Heart right ventricle (tissue), 16 donors: Measurements from ENCODE around the gene SCYGR7. TPM values are rescaled to one million over a fixed set of nuclear protein-coding genes. Genes with fewer than 3 reads are reported as not detected.

Experiments
- ATAC-seq, 8 donors: fragments of 200-7000 bp; cut with Tn5 transposase; one replicate each; pipeline ENCODE4 v1.9.1; 2020; ENCODE audit warnings: mild to moderate bottlenecking in 8 of 8, moderate library complexity in 8 of 8, moderate number of reproducible peaks in 1 of 8
- DNase-seq, 2 donors: peaks; one replicate each; pipeline ENCODE4 v3.0.0-alpha.2; 2020
- H3K27ac ChIP-seq, 10 donors: fragments of 200-600 bp; sonication (generic) in 2 of 10; one replicate each; pipeline versions ENCODE4 v1.5.0 to v1.8.0; 2020 to 2022; ENCODE audit warnings: mild to moderate bottlenecking in 3 of 10
- H3K27me3 ChIP-seq, 7 donors: fragments of 200-600 bp; one replicate each; pipeline ENCODE4 v1.8.0; 2021 to 2022; ENCODE audit warnings: mild to moderate bottlenecking in 2 of 7
- H3K36me3 ChIP-seq, 9 donors: fragments of 200-600 bp; sonication (generic) in 1 of 9; one replicate each; pipeline versions ENCODE4 v1.5.0 to v1.8.0; 2020 to 2022; ENCODE audit warnings: mild to moderate bottlenecking in 2 of 9
- H3K4me1 ChIP-seq, 9 donors: fragments of 200-600 bp; sonication (generic) in 1 of 9; one replicate each; pipeline versions ENCODE4 v1.5.0 to v1.8.0; 2020 to 2022; ENCODE audit warnings: mild to moderate bottlenecking in 4 of 9
- H3K4me3 ChIP-seq, 10 donors: fragments of 200-600 bp; sonication (generic) in 2 of 10; one replicate each; pipeline versions ENCODE4 v1.5.0 to v1.8.0; 2020 to 2022; ENCODE audit warnings: mild to moderate bottlenecking in 7 of 10, moderate library complexity in 2 of 10
- H3K9me3 ChIP-seq, 11 donors: fragments of 200-600 bp in 10 of 11; sonication (generic) in 2 of 11; one replicate each; pipeline versions ENCODE4 v1.5.0 to v1.8.0; 2013 to 2022; ENCODE audit warnings: mild to moderate bottlenecking in 2 of 11, control low read depth in 1 of 11, moderate library complexity in 1 of 11
- WGBS, 2 donors: extraction: QIAGEN DNeasy Blood & Tissue Kit; methylation state at CpG; one replicate each; pipeline ENCODE4 v1.1.7; 2013; ENCODE audit warnings: inconsistent platforms in 1 of 2; 5-methylcytosine and 5-hydroxymethylcytosine counted together
- intact Hi-C, 10 donors: fragments of 100-400 bp; cut with DNase I; formaldehyde crosslinking; loops; one replicate each; pipeline versions ENCODE4 v1.11.1 to v1.14.2; 2022
- polyA plus RNA-seq, 2 donors: library from polyadenylated mRNA; stranded (reverse); fragments of 200-250 nt; gene quantifications; one replicate each; pipeline ENCODE4 v1.2.3, GENCODE V29; 2013
- total RNA-seq, 10 donors: library from RNA; stranded (reverse); fragmentation: NEBNext Ultra II Directional in 3 of 10; extraction: Animal tissue kit (Norgen Biotek cat#: 25700) in 3 of 10; gene quantifications; one replicate each; pipeline versions ENCODE4 v1.2.1 to v1.2.4, GENCODE V29; 2021 to 2023
- TF ChIP-seq, protein P1 (sequence below), 9 donors: fragments of 200-600 bp; sonication (generic) in 2 of 9; IDR thresholded peaks; one replicate each; pipeline versions ENCODE4 v1.5.0 to v1.8.0; 2021 to 2022; ENCODE audit warnings: antibody characterized with exemption in 9 of 9, mild to moderate bottlenecking in 5 of 9, moderate library complexity in 1 of 9
- donor health status: Arrhythmogenic right ventricular cardiomyopathy.
- donor health status: ischemic (EF 13 %, LVEDD 7.1; RV severe dilation, severe dysfunction).
- donor health status: healthy with polysubstance abuse.
- donor health status: DM: no; HTN: yes; CAD: no.
- donor health status: DM: no; HTN: no; CAD: no.
- donor health status: ischemic (EF 25% LVEDD 6.9; RV normal size, moderate dysfunction).
- donor health status: ischemic (EF 25% LVEDD 5.7; RV mildly dilated, moderate dysfunction).
- donor health status: healthy.
- donor health status: DM: yes; HTN: yes; CAD: no.
- donor health status: Ischemic cardiomyopathy.
- donor health status: ischemic (EF 35%, LVEDD 5.7; RV mildly dilated, moderate dysfunction).
- donor health status: nonischemic (EF 11% LVEDD 7.7; RV severe dilation, severe dysfunction).
- donor health status: DM: yes; HTN: yes; CAD: no.
- donor health status: PGD.
- donor health status: ischemic (EF 29% LVEDD 5.4; RV normal size, mild dysfunction).
- donor health status: nonischemic (EF 23%, LVEDD 6.1; RV moderate dilation, normal function).

SCYGR7 gene
- total and polyA plus RNA-seq, 12 donors = not detected

DNA sequence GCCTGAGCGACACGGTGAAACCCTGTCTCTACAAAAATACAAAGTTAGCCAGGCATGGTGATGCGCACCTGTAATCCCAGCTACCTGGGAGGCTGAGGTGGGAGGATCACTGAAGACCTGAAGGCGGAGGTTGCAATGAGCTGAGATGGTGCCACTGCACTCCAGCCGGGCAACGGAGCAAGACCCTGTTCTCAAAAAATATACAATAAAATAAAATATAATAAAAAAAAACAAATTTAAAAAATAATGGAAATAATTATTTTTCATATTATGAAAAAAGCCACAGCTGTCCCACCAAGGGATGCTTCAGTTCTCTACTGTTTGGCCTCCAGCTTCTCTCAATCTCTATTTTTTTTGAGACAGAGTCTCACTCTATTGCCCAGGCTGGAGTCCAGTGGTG lies 20.7 kb upstream of the SCYGR7 start:
- Histone ChIP-seq H3K4me1 (no peaks in the 10 kb centered on the region), H3K4me3 (no peak overlapping the region), H3K36me3 (no peaks in the 10 kb centered on the region), H3K9me3 (peaks cover 0 to 3% (median 0%) of the 10 kb centered on the region in 11 donors), H3K27ac (no peak overlapping the region), H3K27me3 (peaks cover 0 to 20% (median 0%) of the 10 kb centered on the region in 7 donors)
- TF ChIP-seq, protein P1, sequence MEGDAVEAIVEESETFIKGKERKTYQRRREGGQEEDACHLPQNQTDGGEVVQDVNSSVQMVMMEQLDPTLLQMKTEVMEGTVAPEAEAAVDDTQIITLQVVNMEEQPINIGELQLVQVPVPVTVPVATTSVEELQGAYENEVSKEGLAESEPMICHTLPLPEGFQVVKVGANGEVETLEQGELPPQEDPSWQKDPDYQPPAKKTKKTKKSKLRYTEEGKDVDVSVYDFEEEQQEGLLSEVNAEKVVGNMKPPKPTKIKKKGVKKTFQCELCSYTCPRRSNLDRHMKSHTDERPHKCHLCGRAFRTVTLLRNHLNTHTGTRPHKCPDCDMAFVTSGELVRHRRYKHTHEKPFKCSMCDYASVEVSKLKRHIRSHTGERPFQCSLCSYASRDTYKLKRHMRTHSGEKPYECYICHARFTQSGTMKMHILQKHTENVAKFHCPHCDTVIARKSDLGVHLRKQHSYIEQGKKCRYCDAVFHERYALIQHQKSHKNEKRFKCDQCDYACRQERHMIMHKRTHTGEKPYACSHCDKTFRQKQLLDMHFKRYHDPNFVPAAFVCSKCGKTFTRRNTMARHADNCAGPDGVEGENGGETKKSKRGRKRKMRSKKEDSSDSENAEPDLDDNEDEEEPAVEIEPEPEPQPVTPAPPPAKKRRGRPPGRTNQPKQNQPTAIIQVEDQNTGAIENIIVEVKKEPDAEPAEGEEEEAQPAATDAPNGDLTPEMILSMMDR (IDR thresholded peaks at IDR 0.05) = no peak
- no peak for ATAC-seq
- DNase-seq = no peak
- WGBS, 2 donors = 79 to 87% methylated on average over 6 of the region's 6 CpGs
- intact Hi-C loops = no loop called here

DNA sequence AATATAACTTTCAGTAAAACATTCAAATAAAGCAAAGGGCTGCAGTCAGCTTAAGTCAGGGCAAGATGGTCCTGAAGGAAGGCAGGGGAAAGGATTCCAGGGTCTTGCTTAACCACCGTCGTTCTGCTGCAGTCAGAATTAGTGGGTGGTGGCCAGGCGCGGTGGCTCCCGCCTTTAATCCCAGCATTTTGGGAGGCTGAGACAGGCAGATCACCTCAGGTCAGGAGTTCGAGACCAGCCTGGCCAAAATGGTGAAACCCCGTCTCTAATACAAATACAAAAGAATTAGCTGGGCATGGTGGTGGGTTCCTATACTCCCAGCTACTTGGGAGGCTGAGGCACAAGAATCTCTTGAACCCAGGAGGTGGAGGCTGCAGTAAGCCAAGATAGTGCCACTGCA lies 17.1 kb upstream of the SCYGR7 start:
- Histone ChIP-seq H3K9me3 (no peaks in the 10 kb centered on the region), H3K27ac (no peak overlapping the region), H3K4me1 (no peaks in the 10 kb centered on the region), H3K36me3 (no peaks in the 10 kb centered on the region), H3K27me3 (peaks cover 0 to 13% (median 0%) of the 10 kb centered on the region in 7 donors), H3K4me3 (no peak overlapping the region)
- no peak for DNase-seq
- WGBS, 2 donors = 87 to 91% methylated on average over 7 of the region's 7 CpGs
- intact Hi-C loops = no loop called here
- no peak for ATAC-seq
- TF ChIP-seq, protein P1 (IDR thresholded peaks at IDR 0.05) = no peak

DNA sequence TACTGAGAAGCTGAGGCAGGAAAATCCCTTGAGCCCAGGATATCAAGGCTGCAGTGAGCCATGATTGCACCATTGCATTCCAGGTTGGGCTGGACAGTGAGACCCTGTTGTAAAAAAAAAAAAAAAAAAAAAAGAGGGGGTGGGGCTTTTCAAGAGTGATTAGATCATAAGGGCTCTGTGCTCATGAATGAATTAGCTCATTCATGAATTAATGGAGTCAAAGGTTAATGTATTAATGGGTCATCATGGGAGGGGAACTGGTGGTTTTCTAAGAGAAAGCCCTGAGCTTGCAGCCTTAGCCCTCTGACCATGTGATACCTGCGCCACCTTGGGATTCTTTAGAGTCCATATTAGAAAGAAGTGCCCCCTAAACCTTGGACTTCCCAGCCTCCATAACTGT lies 14.8 kb upstream of the SCYGR7 start:
- Histone ChIP-seq H3K4me1 (peaks cover 0 to 10% (median 7%) of the 10 kb centered on the region in 9 donors), H3K36me3 (no peaks in the 10 kb centered on the region), H3K27me3 (peaks cover 0 to 19% (median 0%) of the 10 kb centered on the region in 7 donors), H3K4me3 (no peak overlapping the region), H3K9me3 (no peaks in the 10 kb centered on the region), H3K27ac (no peak overlapping the region)
- intact Hi-C loops = no loop called here
- TF ChIP-seq, protein P1 (IDR thresholded peaks at IDR 0.05) = no peak
- WGBS, 2 donors = 95 to 100% methylated on average over 1 of the region's 1 CpG
- DNase-seq (no peak), ATAC-seq (no peak)

DNA sequence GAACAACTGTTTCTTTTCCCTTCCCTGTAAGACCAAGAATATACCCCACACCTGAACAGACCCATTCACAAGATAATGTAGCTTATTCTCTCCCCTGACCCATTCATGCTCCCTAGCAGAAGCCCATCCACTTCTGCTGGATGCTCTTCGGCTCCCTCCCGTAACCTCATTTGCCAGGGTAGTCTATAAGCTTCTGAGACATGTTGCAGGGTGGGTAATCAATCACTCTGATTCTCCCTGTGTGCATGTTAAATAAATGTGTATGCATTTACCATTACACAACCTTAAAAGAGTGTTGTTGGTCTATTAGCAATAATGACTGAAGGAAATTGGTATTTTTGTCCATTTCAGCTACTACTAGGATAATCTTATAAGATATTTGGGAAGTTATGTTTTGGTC lies 11.6 kb upstream of the SCYGR7 start:
- TF ChIP-seq, protein P1 (IDR thresholded peaks at IDR 0.05) = no peak
- WGBS, 2 donors = 92 to 97% methylated on average over 2 of the region's 2 CpGs
- Histone ChIP-seq H3K4me3 (no peak overlapping the region), H3K36me3 (no peaks in the 10 kb centered on the region), H3K27me3 (peaks cover 0 to 18% (median 6%) of the 10 kb centered on the region in 7 donors), H3K27ac (no peak overlapping the region), H3K4me1 (peaks cover 0 to 16% (median 11%) of the 10 kb centered on the region in 9 donors), H3K9me3 (no peaks in the 10 kb centered on the region)
- ATAC-seq (no peak), DNase-seq (no peak)
- intact Hi-C loops = no loop called here
